Measurements from ENCODE around the gene MYT1. TPM values are rescaled to one million over a fixed set of nuclear protein-coding genes. Genes with fewer than 3 reads are reported as not detected.
A peak's percentile ranks its signal among the peaks of the same experiment; 100 is the strongest.

The MYT1 gene
- total RNA-seq, 3 donors from 2014 or later: under 0.01 TPM; not detected in 2

- no peaks in the 10 kb centered on the region for H3K27me3 ChIP-seq
- H3K27ac ChIP-seq: peak overlapping the region; percentile 26 to 65
- no peak for DNase-seq (ENCODE audit: low spot score in 2 of 2)
- no peaks in the 10 kb centered on the region for H3K9me3 ChIP-seq
- intact Hi-C loops (cut with DNase I; ENCODE audit: low total_unique reads): no loop called here
- TF ChIP-seq POLR2AphosphoS5 (IDR thresholded peaks at IDR 0.05) (peak in 1 of 3 donors; percentile 37), CTCF (IDR thresholded peaks at IDR 0.05) (no peak), POLR2A (IDR thresholded peaks at IDR 0.05) (no peak)
- H3K36me3 ChIP-seq: no peaks in the 10 kb centered on the region
- peaks cover 0 to 10% of the 10 kb centered on the region in 2 donors for H3K4me1 ChIP-seq
- peak overlapping the region in 1 of 3 donors; percentile 21 for H3K4me3 ChIP-seq
Observed at GRCh38 chr20:64261138-64261537, 96.9 kb downstream of the MYT1 start.

- no peaks in the 10 kb centered on the region for H3K4me1 ChIP-seq
- no peak overlapping the region for H3K4me3 ChIP-seq
- intact Hi-C loops (cut with DNase I; ENCODE audit: low total_unique reads): no loop called here
- no peak overlapping the region for H3K27ac ChIP-seq
- TF ChIP-seq POLR2A (IDR thresholded peaks at IDR 0.05): no peak
- no peak for TF ChIP-seq POLR2AphosphoS5 (IDR thresholded peaks at IDR 0.05)
- no peak for TF ChIP-seq CTCF (IDR thresholded peaks at IDR 0.05)
- DNase-seq (ENCODE audit: low spot score in 2 of 2): no peak
- H3K27me3 ChIP-seq: no peaks in the 10 kb centered on the region
- no peaks in the 10 kb centered on the region for H3K36me3 ChIP-seq
- no peaks in the 10 kb centered on the region for H3K9me3 ChIP-seq
Observed at GRCh38 chr20:64264091-64264490, 99.8 kb downstream of the MYT1 start.

- TF ChIP-seq CTCF (IDR thresholded peaks at IDR 0.05): no peak
- no peak for TF ChIP-seq POLR2A (IDR thresholded peaks at IDR 0.05)
- no peak for TF ChIP-seq POLR2AphosphoS5 (IDR thresholded peaks at IDR 0.05)
- no peaks in the 10 kb centered on the region for H3K27me3 ChIP-seq
- H3K27ac ChIP-seq: no peak overlapping the region
- H3K9me3 ChIP-seq: no peaks in the 10 kb centered on the region
- no peaks in the 10 kb centered on the region for H3K36me3 ChIP-seq
- intact Hi-C loops (cut with DNase I; ENCODE audit: low total_unique reads): no loop called here
- H3K4me1 ChIP-seq: no peaks in the 10 kb centered on the region
- DNase-seq (ENCODE audit: low spot score in 2 of 2): no peak
- H3K4me3 ChIP-seq: no peak overlapping the region
Observed at GRCh38 chr20:64265201-64265600, 100.9 kb downstream of the MYT1 start.

GRCh38 chr20:64266988-64267387 is 102.7 kb downstream of the MYT1 start:
- intact Hi-C loops (cut with DNase I; ENCODE audit: low total_unique reads): no loop called here
- no peaks in the 10 kb centered on the region for H3K4me1 ChIP-seq
- no peak for DNase-seq (ENCODE audit: low spot score in 2 of 2)
- TF ChIP-seq CTCF (IDR thresholded peaks at IDR 0.05) (no peak), POLR2AphosphoS5 (IDR thresholded peaks at IDR 0.05) (no peak), POLR2A (IDR thresholded peaks at IDR 0.05) (no peak)
- H3K27me3 ChIP-seq: no peaks in the 10 kb centered on the region
- no peaks in the 10 kb centered on the region for H3K36me3 ChIP-seq
- no peaks in the 10 kb centered on the region for H3K9me3 ChIP-seq
- H3K4me3 ChIP-seq: no peak overlapping the region
- no peak overlapping the region for H3K27ac ChIP-seq

GRCh38 chr20:64268174-64268573 is 103.9 kb downstream of the MYT1 start:
- Histone ChIP-seq H3K27me3 (no peaks in the 10 kb centered on the region), H3K4me1 (no peaks in the 10 kb centered on the region), H3K36me3 (no peaks in the 10 kb centered on the region), H3K4me3 (no peak overlapping the region), H3K9me3 (no peaks in the 10 kb centered on the region), H3K27ac (no peak overlapping the region)
- TF ChIP-seq POLR2A (IDR thresholded peaks at IDR 0.05) (no peak), CTCF (IDR thresholded peaks at IDR 0.05) (no peak), POLR2AphosphoS5 (IDR thresholded peaks at IDR 0.05) (no peak)
- DNase-seq (ENCODE audit: low spot score in 2 of 2): no peak
- intact Hi-C loops (cut with DNase I; ENCODE audit: low total_unique reads): no loop called here

Measured in breast epithelium (tissue), 4 donors.